ENCODE measurements around the gene IER3IP1.

DNA sequence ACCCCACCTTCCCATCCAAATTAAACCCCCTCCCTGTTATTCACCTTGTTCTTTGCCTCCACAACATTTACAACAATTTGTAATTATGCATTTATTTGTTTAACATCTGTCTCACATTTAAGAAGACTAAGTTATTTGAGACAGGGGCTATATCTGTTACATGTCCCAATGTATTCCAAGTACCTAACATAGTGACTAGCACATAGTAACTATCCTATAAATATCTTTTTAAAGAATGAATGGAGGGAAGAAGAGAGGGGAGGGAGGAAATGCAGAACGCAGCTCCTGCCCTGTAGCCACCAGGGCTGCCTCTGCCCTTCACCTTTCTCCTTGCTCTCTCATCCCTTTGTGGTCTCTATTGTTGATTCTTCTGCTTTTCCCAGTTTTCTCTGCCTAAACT lies 66.4 kb downstream of the IER3IP1 start:
- no peak for TF ChIP-seq ZNF274 (IDR thresholded peaks at IDR 0.05; ENCODE audit: low read depth, low read length)
- TF ChIP-seq SUZ12 (IDR thresholded peaks at IDR 0.05; ENCODE audit: extremely low read depth, insufficient read depth, insufficient read length): no peak
- TF ChIP-seq YY1 (IDR thresholded peaks at IDR 0.05; ENCODE audit: insufficient read depth, insufficient read length): no peak
